HCT116 (cell line): ENCODE results near the gene EDDM13.

Experiments used
- CBX3 ChIP-seq: IDR thresholded peaks from 2 replicates; pipeline ENCODE4 v1.6.1; 2012; ENCODE audit warnings: low read depth
- EZH2 ChIP-seq: fragments of 200-600 bp; sonication (generic); IDR thresholded peaks from 2 replicates; pipeline ENCODE4 v1.6.1; 2017; ENCODE audit warnings: antibody characterized with exemption, mixed run types
- EZH2phosphoT487 ChIP-seq: fragments of 200-600 bp; IDR thresholded peaks from 2 replicates; pipeline ENCODE4 v1.6.1; 2018; ENCODE audit warnings: antibody characterized with exemption, borderline replicate concordance
- POLR2A ChIP-seq: IDR thresholded peaks from 2 replicates; pipeline ENCODE4 v1.7.0; 2011; ENCODE audit warnings: borderline replicate concordance; ENCODE audit not compliant: insufficient read depth, insufficient read length; ENCODE audit errors: extremely low read depth
- SP1 ChIP-seq: IDR thresholded peaks from 2 replicates; pipeline ENCODE4 v1.6.1; 2012; ENCODE audit warnings: low read depth
- TF ChIP-seq, protein P1 (sequence below), 3 experiments: fragments of 200-600 bp in 1 of 3; sonication (generic) in 1 of 3; IDR thresholded peaks in 2 of 3; conservative IDR thresholded peaks in 1 of 3; 2 replicates each; pipeline ENCODE4 v1.5.1; 2012 to 2017; ENCODE audit warnings: low read depth in 2 of 3, low read length in 2 of 3, antibody characterized with exemption in 1 of 3, borderline replicate concordance in 1 of 3, control low read depth in 1 of 3, mild to moderate bottlenecking in 1 of 3, mixed read lengths in 1 of 3, mixed run types in 1 of 3, moderate library complexity in 1 of 3; ENCODE audit not compliant: insufficient read depth in 1 of 3

DNA sequence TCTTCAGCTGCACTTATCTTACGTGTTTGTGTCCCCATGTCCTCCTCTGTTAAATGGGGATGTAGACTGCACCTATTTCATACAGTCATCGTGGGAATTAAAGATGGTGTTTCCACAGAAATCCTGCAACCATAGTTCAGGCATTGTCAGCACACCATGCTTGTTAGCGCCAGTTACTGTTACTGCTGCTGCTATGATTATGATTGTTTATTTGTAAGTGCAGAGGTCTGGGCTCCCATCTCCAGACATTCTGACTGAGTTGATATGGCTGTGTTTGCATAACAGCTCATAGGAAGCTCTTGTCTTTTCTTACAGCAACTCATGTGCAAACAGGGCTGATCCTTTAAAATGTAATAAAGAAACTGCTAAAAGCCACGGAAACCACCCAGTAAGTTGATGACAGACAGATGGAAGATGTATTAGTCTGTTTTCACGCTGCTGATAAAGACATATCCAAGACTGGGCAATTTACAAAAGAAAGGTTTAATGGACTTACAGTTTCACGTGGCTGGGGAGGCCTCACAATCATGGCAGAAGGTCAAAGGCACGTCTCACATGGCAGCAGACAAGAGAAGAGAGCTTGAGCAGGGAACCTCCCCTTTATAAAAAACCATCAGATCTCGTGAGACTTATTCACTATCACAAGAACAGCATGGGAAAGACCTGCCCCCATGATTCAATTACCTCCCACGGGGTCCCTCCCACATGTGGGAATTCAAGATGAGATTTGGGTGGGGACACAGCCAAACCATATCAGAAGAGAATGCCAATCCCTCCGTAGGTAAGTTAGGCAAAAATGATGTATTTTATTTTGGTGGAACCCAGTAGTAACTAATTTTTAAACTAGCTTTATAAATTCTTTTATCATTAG is 40.5 kb downstream of the EDDM13 start:
- TF ChIP-seq EZH2, result no peak
- TF ChIP-seq POLR2A, result no peak
- TF ChIP-seq, protein P1, sequence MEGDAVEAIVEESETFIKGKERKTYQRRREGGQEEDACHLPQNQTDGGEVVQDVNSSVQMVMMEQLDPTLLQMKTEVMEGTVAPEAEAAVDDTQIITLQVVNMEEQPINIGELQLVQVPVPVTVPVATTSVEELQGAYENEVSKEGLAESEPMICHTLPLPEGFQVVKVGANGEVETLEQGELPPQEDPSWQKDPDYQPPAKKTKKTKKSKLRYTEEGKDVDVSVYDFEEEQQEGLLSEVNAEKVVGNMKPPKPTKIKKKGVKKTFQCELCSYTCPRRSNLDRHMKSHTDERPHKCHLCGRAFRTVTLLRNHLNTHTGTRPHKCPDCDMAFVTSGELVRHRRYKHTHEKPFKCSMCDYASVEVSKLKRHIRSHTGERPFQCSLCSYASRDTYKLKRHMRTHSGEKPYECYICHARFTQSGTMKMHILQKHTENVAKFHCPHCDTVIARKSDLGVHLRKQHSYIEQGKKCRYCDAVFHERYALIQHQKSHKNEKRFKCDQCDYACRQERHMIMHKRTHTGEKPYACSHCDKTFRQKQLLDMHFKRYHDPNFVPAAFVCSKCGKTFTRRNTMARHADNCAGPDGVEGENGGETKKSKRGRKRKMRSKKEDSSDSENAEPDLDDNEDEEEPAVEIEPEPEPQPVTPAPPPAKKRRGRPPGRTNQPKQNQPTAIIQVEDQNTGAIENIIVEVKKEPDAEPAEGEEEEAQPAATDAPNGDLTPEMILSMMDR (IDR thresholded peaks at IDR 0.05 in 2 of 3, conservative IDR thresholded peaks at IDR 0.05 in 1 of 3; ENCODE audit: borderline replicate concordance in 1 of 3, insufficient read depth in 1 of 3, low read depth in 2 of 3, low read length in 2 of 3), result no peak
- TF ChIP-seq EZH2phosphoT487, result no peak
- TF ChIP-seq CBX3, result no peak
- TF ChIP-seq SP1, result no peak
